B cell (primary cell): ENCODE data around the gene U2AF1.
"Not testable (repeated sequence)": the region's sequence is repeated elsewhere in the genome, so short reads cannot be mapped to it uniquely, and the experiment has no call there.

Source experiments
- EZH2 ChIP-seq: IDR thresholded peaks from 2 replicates; pipeline ENCODE4 v1.6.1; 2012; ENCODE audit warnings: borderline replicate concordance, low read depth, mild to moderate bottlenecking, moderate library complexity, low read length; ENCODE audit not compliant: insufficient read depth, poor library complexity, severe bottlenecking
- TF ChIP-seq, protein P1 (sequence below): fragments of 200-600 bp; IDR thresholded peaks from one replicate; pipeline ENCODE4 v1.8.0; 2022; ENCODE audit warnings: antibody characterized with exemption, mild to moderate bottlenecking

DNA sequence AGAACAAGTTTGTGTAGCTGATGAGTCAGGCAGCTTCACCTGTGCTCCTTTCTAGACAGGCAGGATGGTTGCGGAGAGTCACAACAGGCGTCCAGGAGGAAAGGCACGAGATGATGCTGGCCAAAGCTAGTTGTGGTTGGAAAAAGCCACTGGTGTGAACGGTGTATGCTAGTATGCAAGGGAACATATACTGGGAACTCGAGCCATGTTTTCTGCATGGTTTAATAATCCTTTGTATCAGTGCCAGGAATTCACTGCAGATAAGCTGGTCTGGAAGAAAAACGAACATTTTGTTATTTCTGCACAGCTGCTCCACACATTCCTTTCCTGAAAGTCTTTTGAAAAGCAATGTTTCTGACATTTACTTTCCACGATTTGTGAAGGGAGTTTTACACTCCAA is 22.7 kb upstream of the U2AF1 start:
- TF ChIP-seq, protein P1, sequence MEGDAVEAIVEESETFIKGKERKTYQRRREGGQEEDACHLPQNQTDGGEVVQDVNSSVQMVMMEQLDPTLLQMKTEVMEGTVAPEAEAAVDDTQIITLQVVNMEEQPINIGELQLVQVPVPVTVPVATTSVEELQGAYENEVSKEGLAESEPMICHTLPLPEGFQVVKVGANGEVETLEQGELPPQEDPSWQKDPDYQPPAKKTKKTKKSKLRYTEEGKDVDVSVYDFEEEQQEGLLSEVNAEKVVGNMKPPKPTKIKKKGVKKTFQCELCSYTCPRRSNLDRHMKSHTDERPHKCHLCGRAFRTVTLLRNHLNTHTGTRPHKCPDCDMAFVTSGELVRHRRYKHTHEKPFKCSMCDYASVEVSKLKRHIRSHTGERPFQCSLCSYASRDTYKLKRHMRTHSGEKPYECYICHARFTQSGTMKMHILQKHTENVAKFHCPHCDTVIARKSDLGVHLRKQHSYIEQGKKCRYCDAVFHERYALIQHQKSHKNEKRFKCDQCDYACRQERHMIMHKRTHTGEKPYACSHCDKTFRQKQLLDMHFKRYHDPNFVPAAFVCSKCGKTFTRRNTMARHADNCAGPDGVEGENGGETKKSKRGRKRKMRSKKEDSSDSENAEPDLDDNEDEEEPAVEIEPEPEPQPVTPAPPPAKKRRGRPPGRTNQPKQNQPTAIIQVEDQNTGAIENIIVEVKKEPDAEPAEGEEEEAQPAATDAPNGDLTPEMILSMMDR, result not testable (repeated sequence)
- TF ChIP-seq EZH2, result not testable (repeated sequence)
